ENCODE results near the gene RPL18A.

RPL18A gene

GRCh38 chr19:17869114-17869608, 9.5 kb downstream of the RPL18A start:
- DNase-seq (ENCODE audit: low read depth), result no peak
- TF ChIP-seq, protein P1, sequence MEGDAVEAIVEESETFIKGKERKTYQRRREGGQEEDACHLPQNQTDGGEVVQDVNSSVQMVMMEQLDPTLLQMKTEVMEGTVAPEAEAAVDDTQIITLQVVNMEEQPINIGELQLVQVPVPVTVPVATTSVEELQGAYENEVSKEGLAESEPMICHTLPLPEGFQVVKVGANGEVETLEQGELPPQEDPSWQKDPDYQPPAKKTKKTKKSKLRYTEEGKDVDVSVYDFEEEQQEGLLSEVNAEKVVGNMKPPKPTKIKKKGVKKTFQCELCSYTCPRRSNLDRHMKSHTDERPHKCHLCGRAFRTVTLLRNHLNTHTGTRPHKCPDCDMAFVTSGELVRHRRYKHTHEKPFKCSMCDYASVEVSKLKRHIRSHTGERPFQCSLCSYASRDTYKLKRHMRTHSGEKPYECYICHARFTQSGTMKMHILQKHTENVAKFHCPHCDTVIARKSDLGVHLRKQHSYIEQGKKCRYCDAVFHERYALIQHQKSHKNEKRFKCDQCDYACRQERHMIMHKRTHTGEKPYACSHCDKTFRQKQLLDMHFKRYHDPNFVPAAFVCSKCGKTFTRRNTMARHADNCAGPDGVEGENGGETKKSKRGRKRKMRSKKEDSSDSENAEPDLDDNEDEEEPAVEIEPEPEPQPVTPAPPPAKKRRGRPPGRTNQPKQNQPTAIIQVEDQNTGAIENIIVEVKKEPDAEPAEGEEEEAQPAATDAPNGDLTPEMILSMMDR (IDR thresholded peaks at IDR 0.05; ENCODE audit: insufficient read depth, low read depth, low read length, missing control alignments), result no peak
- H3K4me3 ChIP-seq (ENCODE audit: low read depth, low read length), result no peak overlapping the region

- H3K4me3 ChIP-seq (ENCODE audit: low read depth, low read length), result no peak overlapping the region
- TF ChIP-seq, protein P1 (IDR thresholded peaks at IDR 0.05; ENCODE audit: insufficient read depth, low read depth, low read length, missing control alignments), result no peak
- DNase-seq (ENCODE audit: low read depth), result no peak
Measured at GRCh38 chr19:17871032-17871877, 11.5 kb downstream of the RPL18A start.

- no peak for DNase-seq (ENCODE audit: low read depth)
- no peak within 1 kb of the TSS for H3K4me3 ChIP-seq (ENCODE audit: low read depth, low read length)
- TF ChIP-seq, protein P1 (IDR thresholded peaks at IDR 0.05; ENCODE audit: insufficient read depth, low read depth, low read length, missing control alignments), result no peak
Measured at GRCh38 chr19:17871878-17872250, 12.2 kb downstream of the RPL18A start, which contains the start of gene SLC5A5. Gene SLC5A5 (plus strand): TSS chr19:17871945. CDS start chr19:17872320, 375 bp downstream.

DNA sequence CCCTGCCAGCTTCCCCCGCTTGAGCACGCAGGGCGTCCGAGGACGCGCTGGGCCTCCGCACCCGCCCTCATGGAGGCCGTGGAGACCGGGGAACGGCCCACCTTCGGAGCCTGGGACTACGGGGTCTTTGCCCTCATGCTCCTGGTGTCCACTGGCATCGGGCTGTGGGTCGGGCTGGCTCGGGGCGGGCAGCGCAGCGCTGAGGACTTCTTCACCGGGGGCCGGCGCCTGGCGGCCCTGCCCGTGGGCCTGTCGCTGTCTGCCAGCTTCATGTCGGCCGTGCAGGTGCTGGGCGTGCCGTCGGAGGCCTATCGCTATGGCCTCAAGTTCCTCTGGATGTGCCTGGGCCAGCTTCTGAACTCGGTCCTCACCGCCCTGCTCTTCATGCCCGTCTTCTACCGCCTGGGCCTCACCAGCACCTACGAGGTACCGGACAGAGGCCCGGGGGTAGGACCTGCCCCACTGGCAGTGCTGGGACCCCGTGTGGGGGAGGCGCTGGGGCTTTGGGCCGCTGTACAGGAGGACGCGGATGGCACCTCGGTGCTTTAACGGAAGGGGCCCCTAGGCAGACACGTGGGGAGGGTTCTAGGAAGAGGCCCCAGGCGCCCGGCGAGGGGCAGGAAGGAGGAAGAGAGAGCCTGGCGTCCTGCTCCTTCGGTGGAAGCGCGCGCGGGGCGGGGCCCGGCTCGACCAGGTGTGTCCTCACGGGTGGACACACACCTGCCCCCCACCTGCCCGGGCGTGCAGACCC, 12.7 kb downstream of the RPL18A start:
- DNase-seq (ENCODE audit: low read depth), result no peak
- TF ChIP-seq, protein P1 (IDR thresholded peaks at IDR 0.05; ENCODE audit: insufficient read depth, low read depth, low read length, missing control alignments), result no peak
- no peak overlapping the region for H3K4me3 ChIP-seq (ENCODE audit: low read depth, low read length)

DNA sequence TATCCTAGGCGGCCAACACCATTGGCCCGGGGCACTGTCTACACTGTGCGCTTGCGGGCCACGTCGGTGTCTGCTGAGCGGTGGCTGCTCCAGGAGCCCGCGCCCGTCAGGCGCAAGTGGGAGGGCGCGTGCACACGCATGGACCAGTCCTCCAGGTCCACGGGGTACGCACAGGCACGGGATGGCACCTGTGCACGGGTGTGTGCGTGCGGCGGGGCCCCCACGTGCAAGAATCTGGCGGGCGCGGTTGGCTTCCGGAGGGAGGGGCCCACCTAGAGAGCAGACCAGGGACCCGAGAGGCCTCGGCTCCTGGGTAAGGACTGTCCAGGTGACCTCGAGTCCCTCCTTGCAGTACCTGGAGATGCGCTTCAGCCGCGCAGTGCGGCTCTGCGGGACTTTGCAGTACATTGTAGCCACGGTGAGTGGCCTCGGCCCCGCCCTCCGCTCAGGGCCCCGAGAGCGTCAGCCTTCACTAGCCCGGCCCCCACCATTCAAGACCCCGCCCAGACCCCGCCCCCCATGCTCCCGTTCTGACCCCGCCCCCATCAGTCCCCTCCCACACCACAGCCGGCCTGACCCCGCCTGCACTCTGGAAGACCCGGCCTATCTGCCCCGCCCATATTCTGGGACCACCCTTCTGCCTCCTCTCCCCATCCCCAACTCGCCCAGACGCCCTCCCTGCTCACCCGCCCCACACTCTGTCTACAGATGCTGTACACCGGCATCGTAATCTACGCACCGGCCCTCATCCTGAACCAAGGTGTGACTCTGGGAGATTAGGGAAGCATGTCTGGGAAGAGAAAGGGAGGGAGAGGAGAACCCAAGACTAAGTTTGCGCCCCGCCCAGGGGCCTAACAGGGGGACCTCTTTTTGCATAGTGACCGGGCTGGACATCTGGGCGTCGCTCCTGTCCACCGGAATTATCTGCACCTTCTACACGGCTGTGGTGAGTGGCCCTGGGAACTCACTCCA, 14.4 kb downstream of the RPL18A start:
- TF ChIP-seq, protein P1 (IDR thresholded peaks at IDR 0.05; ENCODE audit: insufficient read depth, low read depth, low read length, missing control alignments), result no peak
- DNase-seq (ENCODE audit: low read depth), result peak; percentile 73
- H3K4me3 ChIP-seq (ENCODE audit: low read depth, low read length), result peak overlapping the region; percentile 55

DNA sequence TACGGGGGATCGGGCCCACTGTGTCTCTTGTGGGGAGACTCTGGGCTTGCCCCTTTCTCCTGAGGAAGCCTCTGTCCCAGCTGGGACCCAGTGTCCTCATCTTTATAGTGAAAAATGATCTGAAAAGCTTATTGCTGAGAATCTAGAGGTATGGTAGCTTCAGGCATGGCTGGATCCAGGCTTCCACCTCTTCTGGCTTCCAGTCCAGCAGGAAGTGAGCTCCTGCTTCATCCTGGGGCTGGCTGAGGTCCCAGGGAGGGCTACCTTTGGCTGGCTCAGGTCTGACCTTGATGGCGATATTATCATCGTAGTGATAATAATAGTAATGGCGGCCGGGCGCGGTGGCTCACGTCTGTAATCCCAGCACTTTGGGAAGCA, 15.0 kb downstream of the RPL18A start:
- TF ChIP-seq, protein P1 (IDR thresholded peaks at IDR 0.05; ENCODE audit: insufficient read depth, low read depth, low read length, missing control alignments), result no peak
- H3K4me3 ChIP-seq (ENCODE audit: low read depth, low read length), result no peak overlapping the region
- no peak for DNase-seq (ENCODE audit: low read depth)
